HepG2 (cell line): Measurements from ENCODE around the gene TBC1D16. TPM values are rescaled to one million over a fixed set of nuclear protein-coding genes. Genes with fewer than 3 reads are reported as not detected.

Source experiments
- AGO1 ChIP-seq: fragments of 200-400 bp; formaldehyde crosslinking; IDR thresholded peaks from 2 replicates; pipeline ENCODE4 v1.6.1; 2017; ENCODE audit warnings: mild to moderate bottlenecking, low read depth, low read length, moderate library complexity; ENCODE audit not compliant: poor library complexity, severe bottlenecking
- ATF7-NPFF ChIP-seq: sonication (generic); formaldehyde crosslinking; IDR thresholded peaks from 2 replicates; pipeline ENCODE4 v1.8.1; 2023; ENCODE audit warnings: mild to moderate bottlenecking, low read depth, missing genetic modification reagents, moderate library complexity
- BCLAF1 ChIP-seq: fragments of 450-650 bp; IDR thresholded peaks from 2 replicates; pipeline ENCODE4 v1.6.1; 2017; ENCODE audit warnings: mild to moderate bottlenecking
- DMAP1 ChIP-seq: IDR thresholded peaks from 2 replicates; pipeline ENCODE4 v1.6.1; 2016
- HOXA7 ChIP-seq: sonication (generic); formaldehyde crosslinking; IDR thresholded peaks from 2 replicates; pipeline ENCODE4 v1.8.1; 2022; ENCODE audit warnings: mild to moderate bottlenecking, missing genetic modification reagents, moderate library complexity
- ISL2 ChIP-seq: sonication (generic); formaldehyde crosslinking; IDR thresholded peaks from 2 replicates; pipeline ENCODE4 v1.5.0; 2020; ENCODE audit warnings: missing genetic modification reagents
- KDM5A ChIP-seq: fragments of 200-600 bp; sonication (generic); IDR thresholded peaks from 2 replicates; pipeline ENCODE4 v1.7.0; 2018; ENCODE audit warnings: antibody characterized with exemption, mild to moderate bottlenecking, low read length, borderline replicate concordance
- KMT2A ChIP-seq: sonication (generic); formaldehyde crosslinking; IDR thresholded peaks from 2 replicates; pipeline ENCODE4 v1.4.0; 2020; ENCODE audit warnings: missing genetic modification reagents
- TBP ChIP-seq: sonication (generic); formaldehyde crosslinking; IDR thresholded peaks from 2 replicates; pipeline ENCODE4 v1.5.0; 2020; ENCODE audit warnings: missing genetic modification reagents
- ZFP1 ChIP-seq: IDR thresholded peaks from 2 replicates; pipeline ENCODE4 v1.6.1; 2016
- ZFP82 ChIP-seq: sonication (generic); formaldehyde crosslinking; IDR thresholded peaks from 2 replicates; pipeline ENCODE4 v1.5.1; 2020; ENCODE audit warnings: mild to moderate bottlenecking, missing genetic modification reagents, borderline replicate concordance
- ZNF556 ChIP-seq: sonication (generic); formaldehyde crosslinking; IDR thresholded peaks from 2 replicates; pipeline ENCODE4 v1.4.0; 2020; ENCODE audit warnings: mild to moderate bottlenecking, missing genetic modification reagents, borderline replicate concordance
- ZSCAN22 ChIP-seq: sonication (generic); formaldehyde crosslinking; IDR thresholded peaks from 2 replicates; pipeline ENCODE4 v1.4.0; 2020; ENCODE audit warnings: mild to moderate bottlenecking, missing genetic modification reagents
- polyA plus RNA-seq, 8 experiments: library from polyadenylated mRNA; depleted of rRNA in 3 of 8; stranded (reverse) in 7 of 8; unstranded in 1 of 8; fragments of >200 nt; fragmentation: Illumina TruSeq in 4 of 8; extraction: Trizol in 4 of 8; gene quantifications; 2 replicates each; pipeline versions ENCODE4 v1.2.1 to v1.2.3, GENCODE V29; 2011 to 2016; ENCODE audit warnings: low read depth in 4 of 8, missing spikeins in 1 of 8, mixed read lengths in 1 of 8; ENCODE audit not compliant: insufficient read depth in 1 of 8
- total RNA-seq, 5 experiments: library from RNA; depleted of rRNA; stranded (reverse); fragments of >200 nt; fragmentation: Illumina TruSeq; extraction: Trizol; gene quantifications; 2 replicates each; pipeline ENCODE4 v1.2.3, GENCODE V29; 2016; ENCODE audit warnings: low read depth in 1 of 5
- TF ChIP-seq, protein P1 (sequence below), 2 experiments: sonication (generic) in 1 of 2; formaldehyde crosslinking in 1 of 2; IDR thresholded peaks; 2 replicates each; pipeline versions ENCODE4 v1.6.1 to v1.9.0; 2014 to 2022; ENCODE audit warnings: antibody characterized with exemption in 1 of 2, borderline replicate concordance in 1 of 2, inconsistent platforms in 1 of 2, low read depth in 1 of 2, missing genetic modification reagents in 1 of 2

Gene TBC1D16
- total and polyA plus RNA-seq, 2 of the 13 experiments (the other 11 are each of a cell fraction or from before 2014, with no cell fraction given) = 14.9 to 24.9 TPM

DNA sequence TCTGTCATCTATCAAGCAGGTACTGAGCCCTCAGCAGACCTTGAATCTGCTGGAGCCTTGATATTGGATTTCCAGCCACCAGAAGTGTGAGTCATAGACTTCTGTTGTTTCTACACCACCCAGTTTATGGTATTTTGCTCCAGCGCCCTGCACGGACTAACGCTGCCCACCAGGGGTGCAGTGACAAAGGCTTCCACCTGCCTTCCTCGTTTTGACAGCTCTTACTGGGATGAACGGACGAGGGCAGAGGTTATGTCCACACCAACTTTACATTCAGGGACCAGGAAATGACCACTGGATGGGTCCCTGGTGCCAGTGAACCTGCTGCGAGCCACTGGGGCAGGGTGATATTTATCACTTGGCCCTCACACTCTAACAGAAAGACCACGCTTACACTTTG, 129.8 kb downstream of the TBC1D16 start (continued):
- no peak for TF ChIP-seq ATF7-NPFF (CRISPR knock-in tag)
- TF ChIP-seq TBP (CRISPR knock-in tag) = no peak
- no peak for TF ChIP-seq AGO1
- TF ChIP-seq ZFP82 = no peak
- TF ChIP-seq ZFP1 = no peak; the same call in 1 of the 2 replicates
- no peak for TF ChIP-seq HOXA7
- TF ChIP-seq DMAP1 (CRISPR knock-in tag) = no peak
- TF ChIP-seq KMT2A (CRISPR knock-in tag) = no peak
- no peak for TF ChIP-seq BCLAF1
- TF ChIP-seq ZSCAN22 (CRISPR knock-in tag) = no peak
- no peak; the same call in 1 of the 2 replicates for TF ChIP-seq ZNF556 (CRISPR knock-in tag)
- peak; percentile 53; the same call in 1 of the 2 replicates for TF ChIP-seq ISL2 (CRISPR knock-in tag)
- TF ChIP-seq, protein P1, sequence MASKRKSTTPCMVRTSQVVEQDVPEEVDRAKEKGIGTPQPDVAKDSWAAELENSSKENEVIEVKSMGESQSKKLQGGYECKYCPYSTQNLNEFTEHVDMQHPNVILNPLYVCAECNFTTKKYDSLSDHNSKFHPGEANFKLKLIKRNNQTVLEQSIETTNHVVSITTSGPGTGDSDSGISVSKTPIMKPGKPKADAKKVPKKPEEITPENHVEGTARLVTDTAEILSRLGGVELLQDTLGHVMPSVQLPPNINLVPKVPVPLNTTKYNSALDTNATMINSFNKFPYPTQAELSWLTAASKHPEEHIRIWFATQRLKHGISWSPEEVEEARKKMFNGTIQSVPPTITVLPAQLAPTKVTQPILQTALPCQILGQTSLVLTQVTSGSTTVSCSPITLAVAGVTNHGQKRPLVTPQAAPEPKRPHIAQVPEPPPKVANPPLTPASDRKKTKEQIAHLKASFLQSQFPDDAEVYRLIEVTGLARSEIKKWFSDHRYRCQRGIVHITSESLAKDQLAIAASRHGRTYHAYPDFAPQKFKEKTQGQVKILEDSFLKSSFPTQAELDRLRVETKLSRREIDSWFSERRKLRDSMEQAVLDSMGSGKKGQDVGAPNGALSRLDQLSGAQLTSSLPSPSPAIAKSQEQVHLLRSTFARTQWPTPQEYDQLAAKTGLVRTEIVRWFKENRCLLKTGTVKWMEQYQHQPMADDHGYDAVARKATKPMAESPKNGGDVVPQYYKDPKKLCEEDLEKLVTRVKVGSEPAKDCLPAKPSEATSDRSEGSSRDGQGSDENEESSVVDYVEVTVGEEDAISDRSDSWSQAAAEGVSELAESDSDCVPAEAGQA (IDR thresholded peaks at IDR 0.05; ENCODE audit: low read depth) = peak; percentile 58; the same call in 1 of the 2 replicates
- TF ChIP-seq, protein P1 (CRISPR knock-in tag; IDR thresholded peaks at IDR 0.05; ENCODE audit: borderline replicate concordance) = no peak
- no peak for TF ChIP-seq KDM5A
